GM19455 (cell line): ENCODE measurements around the gene SEPTIN8.

Source experiments
- ATAC-seq: cut with Tn5 transposase; IDR thresholded peaks from one replicate; pipeline ENCODE4 v1.9.1; 2021; ENCODE audit not compliant: unreplicated experiment

SEPTIN8 gene

GRCh38 chr5:132777209-132778069 is at the start of gene SEPTIN8:
SEPTIN8 (minus strand) TSS chr5:132777239; CDS start chr5:132777137, 102 bp downstream.
- peak; percentile 59 for ATAC-seq

DNA sequence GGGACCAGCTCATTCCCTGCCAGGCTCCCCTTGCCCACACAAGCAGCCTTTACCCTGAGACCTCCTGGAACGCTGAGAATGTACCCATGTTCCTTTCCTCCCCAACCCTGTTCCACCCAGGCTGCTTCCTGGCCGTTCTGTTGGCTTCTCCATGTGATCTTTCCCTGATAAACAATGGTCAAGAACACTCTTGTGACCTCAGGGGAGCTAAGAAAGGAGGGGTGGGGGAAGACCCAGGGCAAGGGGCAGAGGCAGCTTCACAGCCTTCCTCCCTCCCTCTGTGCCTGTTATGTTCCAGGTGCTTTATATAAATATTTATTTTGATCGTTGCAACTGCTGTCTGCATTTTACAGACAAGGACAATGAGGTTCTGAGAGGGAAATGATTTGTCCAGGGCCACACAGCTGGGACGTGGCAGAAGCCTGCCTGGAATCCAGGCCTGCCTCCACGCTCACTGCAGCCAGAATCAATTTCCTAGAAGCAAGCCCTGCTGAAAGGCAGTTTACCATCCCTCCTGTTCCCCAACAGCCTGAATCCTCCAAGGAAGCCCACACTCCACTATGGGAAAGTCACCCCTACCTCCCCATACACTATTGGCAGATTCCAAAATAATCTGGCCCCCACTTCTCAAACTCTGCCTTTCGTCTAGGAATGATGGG is 49.5 kb upstream of the SEPTIN8 start:
- no peak for ATAC-seq

- ATAC-seq: no peak
Observed at GRCh38 chr5:132825834-132826391, 48.9 kb upstream of the SEPTIN8 start.

GRCh38 chr5:132825033-132825833 is 48.2 kb upstream of the SEPTIN8 start:
- ATAC-seq: no peak

DNA sequence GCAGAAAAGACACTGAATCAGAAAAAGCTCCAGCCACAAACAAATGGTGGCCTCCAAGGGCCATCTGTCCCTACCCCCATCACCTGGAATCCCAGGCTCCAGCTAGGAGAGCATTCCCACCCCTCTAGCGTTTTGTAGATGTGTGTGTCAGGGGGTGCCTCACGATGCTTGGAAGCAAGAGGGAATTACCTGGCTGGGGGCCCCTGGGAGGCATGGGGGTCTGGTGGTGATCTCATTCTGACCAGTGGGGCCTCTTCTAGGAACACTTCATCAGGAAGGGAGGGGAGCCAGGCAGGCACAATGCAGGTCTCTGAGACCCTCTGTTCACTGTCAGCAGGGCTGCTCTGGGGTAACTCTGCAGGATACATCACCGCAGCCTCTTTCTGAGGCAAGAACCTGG is 47.4 kb upstream of the SEPTIN8 start:
- ATAC-seq: no peak

DNA sequence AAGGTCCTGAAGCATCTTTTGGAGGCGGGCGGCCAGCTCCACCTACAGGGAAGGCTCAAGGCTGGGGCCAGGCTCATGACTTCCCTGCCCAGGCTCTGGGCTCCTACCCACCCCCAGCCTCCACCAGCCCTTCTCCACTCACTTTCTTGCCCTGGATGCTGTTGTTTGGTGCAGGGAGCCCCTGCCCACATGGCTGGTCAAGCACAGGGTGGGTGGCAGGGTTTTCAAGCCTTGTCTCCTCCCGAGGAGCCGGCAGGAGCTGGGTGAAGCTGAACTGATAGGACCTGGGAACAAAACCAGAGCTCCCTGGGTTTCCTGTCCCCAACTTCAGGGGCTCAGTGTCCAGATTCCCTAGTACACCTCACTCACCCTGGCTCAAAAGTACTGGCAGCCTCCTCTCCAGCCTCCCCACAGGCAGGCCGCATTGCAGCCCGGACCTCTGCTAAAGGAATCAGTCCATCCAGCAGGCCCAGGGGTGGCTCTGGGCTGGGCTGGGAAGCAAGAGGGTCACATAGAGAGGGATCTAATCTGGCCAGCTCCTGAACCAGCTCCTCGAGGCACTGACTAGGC is 46.5 kb upstream of the SEPTIN8 start:
- ATAC-seq: no peak

- ATAC-seq: no peak
Observed at GRCh38 chr5:132822650-132823480, 45.8 kb upstream of the SEPTIN8 start.

DNA sequence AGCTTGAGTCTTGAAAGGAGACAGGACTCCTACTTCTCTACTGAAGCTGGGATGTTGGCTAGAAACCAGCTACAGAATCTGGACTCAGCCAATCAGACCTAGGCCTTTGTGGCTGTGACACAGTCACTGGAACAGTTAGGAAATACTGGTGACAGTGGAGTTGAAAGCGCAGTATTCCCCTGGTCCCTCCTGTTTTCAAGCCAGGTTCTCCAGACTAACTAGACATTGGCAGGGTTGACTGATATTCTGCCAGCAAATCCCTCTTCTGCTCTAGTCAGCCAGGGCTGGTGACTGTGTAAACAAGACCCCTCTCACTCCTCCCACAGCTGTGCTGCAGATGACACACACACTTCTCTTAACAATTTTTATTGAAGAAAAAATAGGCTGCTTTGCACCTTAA is 44.8 kb upstream of the SEPTIN8 start:
- no peak for ATAC-seq

GRCh38 chr5:132821350-132821749 is 44.3 kb upstream of the SEPTIN8 start:
- no peak for ATAC-seq

DNA sequence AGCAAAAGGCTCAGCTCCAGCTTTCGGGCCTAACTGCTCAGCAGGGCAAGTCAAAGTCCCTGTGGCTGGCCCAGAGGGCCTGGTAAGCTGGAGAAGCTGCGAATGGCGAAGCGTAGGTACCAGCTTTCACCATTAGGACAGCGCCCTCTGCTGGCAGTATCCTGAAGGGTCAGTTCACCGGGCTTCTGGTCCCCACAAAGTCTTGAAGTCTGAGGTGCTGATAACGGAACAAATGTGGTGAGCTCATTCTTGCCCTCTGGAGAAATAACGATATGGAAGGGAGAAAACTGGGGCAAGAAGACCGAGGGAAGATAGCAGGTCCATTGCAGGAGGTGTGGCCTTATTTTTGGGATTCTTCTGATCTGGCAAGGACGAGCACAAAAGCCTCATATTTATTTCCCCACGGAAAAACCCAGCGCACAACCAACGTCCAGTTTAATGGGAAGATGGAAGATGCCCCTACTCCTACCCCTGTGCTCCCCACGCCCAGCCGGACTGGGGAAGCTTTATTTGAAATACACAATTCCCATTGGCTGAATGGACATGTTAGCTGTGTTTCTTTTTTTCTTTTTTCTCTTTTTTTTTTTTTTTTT is 43.2 kb upstream of the SEPTIN8 start:
- peak; percentile 66 for ATAC-seq

- no peak for ATAC-seq
Observed at GRCh38 chr5:132819468-132819867, 42.4 kb upstream of the SEPTIN8 start.

DNA sequence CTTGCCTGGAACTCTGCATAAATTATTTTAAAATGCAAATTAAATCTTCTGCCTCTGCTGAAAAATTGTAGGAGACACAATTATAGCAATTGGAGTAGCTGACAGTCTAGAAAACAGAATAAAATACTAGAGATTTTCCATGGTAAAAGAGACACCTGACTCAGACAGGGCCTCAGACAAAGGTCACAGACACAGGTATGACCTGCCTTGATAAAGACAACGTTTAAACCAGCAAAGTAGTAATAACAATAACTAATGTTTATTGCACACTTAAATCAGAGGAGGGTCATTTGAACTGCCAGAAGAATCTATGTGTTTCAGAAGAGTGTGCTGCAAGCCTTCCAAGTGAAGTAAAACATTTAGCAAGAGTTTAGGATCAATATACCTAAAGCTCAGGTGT is 40.0 kb upstream of the SEPTIN8 start:
- no peak for ATAC-seq

- ATAC-seq: no peak
Observed at GRCh38 chr5:132816554-132816953, 39.5 kb upstream of the SEPTIN8 start.

DNA sequence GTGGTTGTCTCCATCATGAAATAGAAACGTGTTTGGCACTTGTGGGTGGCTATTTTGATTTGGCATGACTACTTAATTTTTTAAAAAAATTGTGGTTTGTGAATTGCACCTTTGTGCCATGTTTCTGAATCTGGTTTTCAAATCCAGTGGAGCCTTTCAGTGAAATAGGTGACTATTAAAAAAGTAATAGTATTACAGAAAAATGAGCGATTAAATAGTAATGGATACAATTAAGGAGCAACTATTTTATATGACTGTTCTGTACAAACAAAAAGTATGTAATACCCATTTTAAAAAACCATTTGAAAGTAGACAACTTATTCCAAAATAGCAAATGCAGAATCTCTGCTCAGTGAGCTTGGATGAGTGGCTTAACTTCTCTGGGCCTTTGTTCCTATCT is 39.0 kb upstream of the SEPTIN8 start:
- no peak for ATAC-seq

DNA sequence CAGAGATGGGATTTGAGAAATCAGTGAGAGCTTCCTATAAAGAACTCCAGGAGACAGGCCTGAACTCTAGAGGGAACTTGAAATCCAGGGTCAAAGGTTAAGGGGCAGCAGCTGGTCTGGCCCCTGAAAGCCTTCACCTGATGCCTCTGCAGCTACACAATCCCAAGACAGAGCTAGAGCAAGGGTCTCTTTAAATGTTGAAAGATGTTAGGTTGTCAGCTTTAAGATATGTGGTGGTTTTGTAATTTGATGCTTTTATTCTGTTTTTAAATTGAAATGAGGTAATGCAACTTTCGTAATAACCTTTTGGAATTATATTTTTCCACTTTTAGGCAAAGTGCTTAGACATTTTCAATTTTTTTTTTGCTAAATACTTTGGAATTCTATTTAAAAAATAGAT is 38.4 kb upstream of the SEPTIN8 start:
- ATAC-seq: no peak

GRCh38 chr5:132814503-132815294 is 37.7 kb upstream of the SEPTIN8 start:
- ATAC-seq: no peak

- ATAC-seq: no peak
Observed at GRCh38 chr5:132813599-132814502, 36.8 kb upstream of the SEPTIN8 start.
